Left forelimb (tissue), 1 donor: ENCODE results near the gene PPP1R3F.

Experiments used
- DNase-seq: peaks from one replicate; pipeline ENCODE4 v3.0.0-alpha.2; 2018; ENCODE audit warnings: low spot score

PPP1R3F gene

GRCh38 chrX:49269767-49270248, at the start of gene PPP1R3F:
Gene PPP1R3F, plus strand, starts transcription at chrX:49269793. Its CDS starts 77 bp downstream, at chrX:49269870.
- DNase-seq: no peak

- no peak for DNase-seq
Measured at GRCh38 chrX:49220100-49220499, 49.5 kb upstream of the PPP1R3F start.

- DNase-seq: no peak
Measured at GRCh38 chrX:49221868-49222267, 47.7 kb upstream of the PPP1R3F start.

GRCh38 chrX:49225858-49226257, 43.7 kb upstream of the PPP1R3F start:
- DNase-seq: no peak

GRCh38 chrX:49226946-49227345, 42.6 kb upstream of the PPP1R3F start:
- DNase-seq: no peak

DNA sequence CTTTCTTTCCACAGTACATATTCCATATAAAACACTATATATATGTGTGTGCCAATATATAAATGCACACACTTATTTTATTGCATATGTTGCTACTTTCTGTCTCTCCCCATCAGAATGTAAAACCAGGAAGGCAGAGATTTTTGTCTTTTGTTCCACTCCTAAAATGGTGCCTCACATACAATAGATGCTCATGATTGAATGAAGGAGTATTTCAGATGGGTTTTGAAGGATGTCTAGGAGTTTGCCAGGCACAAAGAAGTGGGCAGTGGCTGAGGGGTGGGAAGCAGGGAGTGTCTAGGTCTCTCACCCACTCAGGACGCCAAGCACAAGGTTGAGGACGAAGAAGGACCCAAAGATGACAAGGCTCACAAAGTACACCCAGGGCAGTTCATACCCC, 41.9 kb upstream of the PPP1R3F start:
- DNase-seq: no peak

GRCh38 chrX:49228185-49228584, 41.4 kb upstream of the PPP1R3F start:
- DNase-seq: no peak

GRCh38 chrX:49230500-49231232, 38.9 kb upstream of the PPP1R3F start:
- DNase-seq: no peak

DNA sequence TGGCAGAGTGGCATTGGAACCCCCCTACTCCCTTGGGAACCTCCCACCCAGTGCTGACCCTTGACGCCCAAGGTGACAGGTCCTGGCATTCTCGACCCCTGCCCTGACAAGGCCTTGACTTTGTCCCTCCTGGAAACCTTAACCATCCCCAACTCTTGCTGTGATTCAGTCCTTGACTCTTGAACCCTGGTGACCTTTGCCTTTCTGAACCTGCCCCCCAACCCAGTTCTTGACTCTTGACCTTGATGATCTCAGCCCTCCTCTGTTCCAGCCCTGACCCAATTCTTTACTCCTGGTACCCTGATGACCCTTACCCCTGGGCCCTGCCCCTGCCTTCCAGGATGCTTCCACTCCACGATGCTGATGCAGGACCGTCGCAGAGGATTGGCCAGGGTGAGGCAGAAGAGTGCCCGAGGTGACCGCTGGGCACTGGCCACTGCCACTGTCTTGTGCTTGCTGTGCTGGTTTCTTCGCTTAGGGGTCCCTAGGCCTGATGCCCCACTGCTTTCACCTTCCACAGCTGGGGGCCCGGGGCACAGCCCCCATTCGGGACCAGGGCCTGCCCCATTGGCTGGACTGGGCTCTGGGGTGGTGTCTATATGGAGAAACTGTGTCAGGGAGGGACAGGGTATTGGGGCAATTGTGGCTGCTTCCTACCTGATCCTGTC, 38.1 kb upstream of the PPP1R3F start:
- DNase-seq: no peak

- no peak for DNase-seq
Measured at GRCh38 chrX:49232525-49232924, 37.1 kb upstream of the PPP1R3F start.

DNA sequence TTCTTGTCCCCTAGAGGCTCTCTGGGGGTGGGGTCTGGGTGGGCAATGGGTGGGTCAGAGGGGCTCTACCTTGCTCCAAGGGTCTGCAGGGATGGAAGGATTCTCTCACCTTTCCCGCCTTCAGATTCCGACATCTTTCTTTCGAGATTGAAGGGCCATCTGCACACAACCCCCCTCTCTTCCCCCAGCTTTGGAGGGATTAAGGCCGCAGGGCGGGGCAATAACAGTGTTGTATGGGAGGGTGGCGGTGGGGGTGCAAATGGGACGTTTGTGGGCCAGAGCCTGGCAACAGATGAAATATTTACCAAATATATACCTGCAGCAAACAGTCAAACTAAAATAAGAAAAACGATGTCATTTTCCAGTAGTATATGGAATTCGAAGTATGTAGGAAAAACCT, 36.4 kb upstream of the PPP1R3F start, which contains the start of gene CACNA1F:
Gene CACNA1F (minus strand): TSS at position 165 of the 400 bp plus-strand sequence. CDS start 31 bp downstream, at position 134.
- DNase-seq: no peak

DNA sequence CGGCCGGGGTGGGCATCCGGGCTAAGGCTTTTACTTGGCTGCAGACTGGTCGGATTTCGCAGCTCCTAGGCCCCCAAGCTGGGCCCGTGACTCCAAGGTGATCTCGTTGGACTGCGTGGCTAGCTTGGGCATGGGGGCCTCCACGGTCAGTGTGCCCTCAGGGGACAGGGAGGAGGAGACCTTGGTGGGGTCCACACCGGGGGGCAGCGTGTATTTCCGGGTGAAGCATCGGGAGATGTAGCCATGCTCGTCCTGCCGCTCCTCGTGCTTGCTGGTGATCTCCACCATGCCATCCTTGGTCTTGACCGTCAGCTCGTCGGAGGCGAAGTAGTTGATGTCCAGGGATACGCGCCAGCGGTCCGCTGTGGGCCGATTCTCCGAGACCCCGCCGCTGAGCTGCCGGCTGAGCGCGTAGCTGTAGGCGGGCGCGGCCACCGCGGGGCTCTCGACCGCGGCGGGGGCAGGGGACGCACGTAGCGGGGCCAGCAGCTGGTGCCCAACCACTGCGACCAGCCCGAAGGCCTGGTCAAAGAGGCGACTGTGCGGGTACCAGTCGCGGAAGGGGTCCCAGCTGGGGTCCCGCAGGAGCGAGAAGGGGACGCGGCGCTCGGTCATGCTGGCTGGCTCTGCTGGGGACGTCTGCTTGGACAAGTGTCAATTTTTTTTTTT, 35.6 kb upstream of the PPP1R3F start:
- DNase-seq: no peak

DNA sequence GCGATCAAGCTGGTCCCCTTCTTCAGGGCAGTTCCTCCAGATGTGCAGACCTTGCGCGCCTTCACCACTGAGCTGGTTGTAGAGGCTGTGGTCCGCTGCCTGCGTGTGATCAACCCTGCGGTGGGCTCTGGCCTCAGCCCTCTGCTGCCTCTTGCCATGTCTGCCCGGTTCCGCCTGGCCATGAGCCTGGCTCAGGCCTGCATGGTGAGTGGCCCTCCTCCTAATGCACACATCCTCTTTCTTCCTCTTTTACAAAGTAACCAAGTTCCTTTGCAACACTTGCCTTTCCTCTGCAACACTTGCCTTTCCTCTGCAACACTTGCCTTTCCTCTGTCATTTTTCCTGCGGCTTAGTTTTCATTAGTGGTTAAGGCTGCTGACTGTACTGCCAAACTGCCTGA, 32.5 kb upstream of the PPP1R3F start:
- DNase-seq: no peak

- no peak for DNase-seq
Measured at GRCh38 chrX:49238735-49239134, 30.9 kb upstream of the PPP1R3F start.

GRCh38 chrX:49242545-49243066, 27.0 kb upstream of the PPP1R3F start:
- DNase-seq: no peak

DNA sequence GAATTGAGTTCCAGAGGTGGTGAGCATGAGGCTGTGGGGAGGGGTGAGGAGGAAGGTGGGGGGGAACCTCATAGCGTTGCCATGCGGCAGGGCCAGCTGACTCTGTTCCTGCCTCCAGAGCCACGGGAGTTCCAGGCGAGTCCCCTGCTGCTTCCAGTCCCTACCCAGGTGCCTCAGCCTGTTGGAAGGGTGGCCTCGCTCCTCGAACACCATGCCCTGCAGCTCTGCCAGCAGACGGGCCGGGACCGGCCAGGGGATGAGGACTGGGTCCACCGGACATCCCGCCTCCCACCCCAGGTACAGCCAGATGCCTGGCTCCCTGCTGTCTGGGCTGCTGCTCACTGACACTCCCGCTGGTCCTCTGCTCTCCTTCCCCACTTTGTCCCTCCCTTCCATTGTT, 26.4 kb upstream of the PPP1R3F start:
- DNase-seq: no peak

DNA sequence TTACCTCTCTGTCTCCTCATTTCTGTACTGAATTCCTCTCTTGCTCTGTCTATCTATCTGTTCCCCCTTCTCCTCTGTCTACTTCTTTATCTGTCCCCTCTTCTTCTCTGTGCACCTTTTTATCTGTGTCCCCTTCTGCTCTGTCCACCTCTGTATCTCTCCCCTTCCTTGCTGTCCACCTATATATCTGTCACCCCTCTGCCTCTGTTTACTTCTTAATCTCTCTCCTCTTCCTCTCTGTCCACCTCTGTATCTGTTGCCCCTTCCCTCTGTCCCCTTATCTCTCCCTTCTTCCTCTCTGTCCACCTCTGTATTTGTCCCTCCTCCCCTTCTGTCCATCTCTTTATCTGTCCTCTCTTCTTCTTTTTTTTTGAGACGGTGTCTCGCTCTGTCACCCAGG, 25.4 kb upstream of the PPP1R3F start:
- DNase-seq: no peak

DNA sequence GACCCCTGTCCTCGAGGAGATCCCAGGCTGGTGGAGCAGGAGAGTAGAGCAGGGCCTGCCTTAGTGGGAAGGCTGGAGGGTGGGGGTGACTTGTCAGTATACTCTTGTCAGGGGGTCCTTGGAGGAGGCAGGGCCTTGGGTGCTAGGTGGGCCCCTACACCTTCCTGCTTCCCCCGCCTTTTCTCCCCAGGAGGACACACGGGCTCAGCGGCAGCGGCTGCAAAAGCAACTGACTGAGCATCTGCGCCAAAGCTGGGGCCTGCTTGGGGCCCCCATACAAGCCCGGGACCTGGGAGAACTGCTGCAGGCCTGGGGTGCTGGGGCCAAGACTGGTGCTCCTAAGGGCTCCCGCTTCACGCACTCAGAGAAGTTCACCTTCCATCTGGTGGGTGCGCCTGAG, 23.1 kb upstream of the PPP1R3F start:
- DNase-seq: no peak

- DNase-seq: no peak
Measured at GRCh38 chrX:49247346-49247745, 22.2 kb upstream of the PPP1R3F start.

GRCh38 chrX:49247916-49248811, 21.4 kb upstream of the PPP1R3F start:
- DNase-seq: no peak

DNA sequence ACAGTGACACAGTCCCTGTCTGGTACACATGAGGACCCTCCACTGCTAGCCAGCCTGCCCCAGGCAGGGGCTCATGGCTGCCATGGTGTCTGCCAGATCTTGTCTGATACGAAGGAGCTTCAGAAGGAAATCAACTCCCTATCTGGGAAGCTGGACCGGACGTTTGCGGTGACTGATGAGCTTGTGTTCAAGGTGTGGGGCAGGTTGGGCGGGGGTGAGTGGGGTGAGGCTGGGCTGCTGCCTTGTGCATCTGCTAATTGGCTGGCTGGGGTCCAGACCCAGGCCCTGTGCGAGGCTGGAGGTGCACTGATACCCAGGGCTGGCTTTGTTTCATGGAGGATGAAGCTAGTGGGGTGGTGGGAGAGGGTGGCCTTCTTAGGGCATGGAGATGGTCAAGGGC, 20.5 kb upstream of the PPP1R3F start:
- DNase-seq: no peak

DNA sequence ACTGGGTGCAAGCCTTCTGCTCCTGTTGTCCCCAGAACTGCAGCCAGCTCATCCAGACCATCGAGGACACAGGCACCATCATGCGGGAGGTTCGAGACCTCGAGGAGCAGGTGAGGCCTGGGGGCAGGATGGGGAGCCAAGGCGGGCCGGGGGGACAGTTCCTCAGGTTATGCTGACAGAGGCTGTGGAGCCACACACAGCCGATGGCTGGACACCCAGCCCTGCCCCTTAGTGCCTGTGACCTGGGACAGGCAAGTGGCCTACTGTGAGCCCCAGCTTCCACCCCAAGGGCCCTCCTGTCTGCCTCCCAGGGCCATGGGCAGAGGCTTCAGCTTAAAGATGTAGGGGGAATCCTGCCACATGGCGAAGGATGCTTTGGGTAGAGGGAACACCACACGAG, 20.0 kb upstream of the PPP1R3F start:
- DNase-seq: no peak
